Neural cell (in vitro differentiated cells): ENCODE measurements around the gene COL16A1. TPM values are rescaled to one million over a fixed set of nuclear protein-coding genes. Genes with fewer than 3 reads are reported as not detected.

ENCODE experiments used
- H2AFZ ChIP-seq: fragments of 200-600, 300-800 bp; sonication (generic), shearing (Covaris generic); 2 replicates; pipeline ENCODE4 v1.6.0; 2014; ENCODE audit warnings: low read depth, mild to moderate bottlenecking, antibody characterized with exemption, low read length, moderate library complexity
- H3F3A ChIP-seq: fragments of 200-600 bp; shearing (Covaris generic); 2 replicates; pipeline ENCODE4 v1.6.1; 2016; ENCODE audit warnings: mild to moderate bottlenecking, moderate library complexity, mixed read lengths, antibody characterized with exemption, low read length; ENCODE audit not compliant: insufficient read depth, poor library complexity, severe bottlenecking
- H3K27ac ChIP-seq: fragments of 200-600, 300-800 bp; sonication (generic), shearing (Covaris generic); 2 replicates; pipeline ENCODE4 v1.5.1; 2014; ENCODE audit warnings: mild to moderate bottlenecking, low read length, moderate library complexity
- H3K27me3 ChIP-seq: fragments of 300-800, 200-600 bp; sonication (generic), shearing (Covaris generic); 2 replicates; pipeline ENCODE4 v1.6.0; 2014; ENCODE audit warnings: mild to moderate bottlenecking, low read depth, low read length, moderate library complexity; ENCODE audit not compliant: insufficient read depth
- H3K36me3 ChIP-seq: fragments of 300-800, 200-600 bp; sonication (generic), shearing (Covaris generic); 2 replicates; pipeline ENCODE4 v1.5.1; 2014; ENCODE audit warnings: mild to moderate bottlenecking, antibody characterized with exemption, low read length, moderate library complexity; ENCODE audit not compliant: insufficient read depth
- H3K4me2 ChIP-seq: fragments of 300-800, 200-600 bp; sonication (generic), shearing (Covaris generic); 2 replicates; pipeline ENCODE4 v1.6.0; 2014; ENCODE audit warnings: mild to moderate bottlenecking, low read length
- H3K4me3 ChIP-seq: fragments of 300-800, 200-600 bp; sonication (generic), shearing (Covaris generic); 2 replicates; pipeline ENCODE4 v1.5.1; 2014; ENCODE audit warnings: mild to moderate bottlenecking, low read length, moderate library complexity
- H3K79me2 ChIP-seq: fragments of 200-600 bp; shearing (Covaris generic); replicated peaks from 2 replicates; pipeline ENCODE4 v1.6.0; 2014; ENCODE audit warnings: mild to moderate bottlenecking, low read length, moderate library complexity; ENCODE audit not compliant: insufficient read depth
- H3K9ac ChIP-seq: fragments of 300-800, 200-600 bp; sonication (generic), shearing (Covaris generic); 2 replicates; pipeline ENCODE4 v1.6.1; 2016; ENCODE audit warnings: mild to moderate bottlenecking, low read length, mixed read lengths
- H3K9me2 ChIP-seq: fragments of 200-600 bp; shearing (Covaris generic); 2 replicates; pipeline ENCODE4 v1.6.1; 2016; ENCODE audit warnings: mild to moderate bottlenecking, low read length, mixed read lengths; ENCODE audit not compliant: insufficient read depth
- H3K9me3 ChIP-seq: fragments of 200-600, 300-800 bp; sonication (generic), shearing (Covaris generic); 2 replicates; pipeline ENCODE4 v1.6.1; 2016; ENCODE audit warnings: mild to moderate bottlenecking, mixed run types, low read length, moderate library complexity, mixed read lengths
- H4K20me1 ChIP-seq: fragments of 200-600 bp; shearing (Covaris generic); 2 replicates; pipeline ENCODE4 v1.6.1; 2016; ENCODE audit warnings: mild to moderate bottlenecking, mixed run types; ENCODE audit not compliant: insufficient read depth
- EP300 ChIP-seq: fragments of 450-650 bp; conservative IDR thresholded peaks from 2 replicates; pipeline ENCODE4 v1.6.1; 2014; ENCODE audit warnings: antibody characterized with exemption, mild to moderate bottlenecking, moderate library complexity; ENCODE audit not compliant: poor library complexity, severe bottlenecking
- EZH2 ChIP-seq: fragments of 200-600, 300-800 bp; shearing (Covaris generic), sonication (generic); IDR thresholded peaks from 2 replicates; pipeline ENCODE4 v1.6.1; 2014; ENCODE audit warnings: antibody characterized with exemption, low read length, borderline replicate concordance, mild to moderate bottlenecking; ENCODE audit not compliant: insufficient read depth, poor library complexity, severe bottlenecking
- MXI1 ChIP-seq: fragments of 450-650 bp; conservative IDR thresholded peaks from 2 replicates; pipeline ENCODE4 v1.6.1; 2014; ENCODE audit warnings: antibody characterized with exemption, mild to moderate bottlenecking; ENCODE audit not compliant: poor library complexity, severe bottlenecking
- POLR2AphosphoS5 ChIP-seq: IDR thresholded peaks from 2 replicates; pipeline ENCODE4 v1.6.1; 2012
- RAD21 ChIP-seq: fragments of 450-650 bp; conservative IDR thresholded peaks from 2 replicates; pipeline ENCODE4 v1.6.1; 2014; ENCODE audit warnings: antibody characterized with exemption, mild to moderate bottlenecking, moderate library complexity
- SMC3 ChIP-seq: fragments of 450-650 bp; conservative IDR thresholded peaks from 2 replicates; pipeline ENCODE4 v1.6.1; 2014; ENCODE audit warnings: antibody characterized with exemption, mild to moderate bottlenecking, moderate library complexity; ENCODE audit not compliant: poor library complexity
- TAF1 ChIP-seq: IDR thresholded peaks from 2 replicates; pipeline ENCODE4 v1.6.1; 2012; ENCODE audit warnings: low read depth
- polyA plus RNA-seq: library from polyadenylated mRNA; depleted of rRNA; stranded (reverse); fragments of >200 nt; gene quantifications from 2 replicates; pipeline ENCODE4 v1.2.3, GENCODE V29; 2014
- TF ChIP-seq, protein P1 (sequence below): IDR thresholded peaks from 2 replicates; pipeline ENCODE4 v1.6.1; 2012; ENCODE audit warnings: borderline replicate concordance
- TF ChIP-seq, protein P2 (sequence below): fragments of 450-650 bp; IDR thresholded peaks from 2 replicates; pipeline ENCODE4 v1.5.1; 2014; ENCODE audit warnings: antibody characterized with exemption, mild to moderate bottlenecking, moderate library complexity; ENCODE audit not compliant: poor library complexity, severe bottlenecking

COL16A1 gene
- polyA plus RNA-seq, 1 donor from 2014 or later: 3.4 TPM

DNA sequence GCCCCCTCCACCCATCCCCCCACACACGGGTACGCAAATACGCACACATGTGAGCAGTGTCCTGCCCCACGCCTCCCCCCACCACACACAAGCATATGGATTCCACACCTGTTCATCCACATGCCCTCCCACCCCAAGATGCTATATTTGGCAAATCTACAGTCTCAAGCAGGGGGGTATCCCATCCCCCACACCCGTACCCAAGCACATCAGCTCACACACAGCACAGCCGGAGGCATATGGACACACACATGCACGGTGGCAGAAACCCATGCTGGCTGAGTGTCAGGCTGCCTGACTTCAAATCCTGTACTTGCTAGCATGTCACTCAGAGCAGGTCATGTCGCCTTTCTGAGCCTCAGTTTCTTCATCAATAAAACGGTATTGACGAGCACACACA lies 10.6 kb downstream of the COL16A1 start:
- Histone ChIP-seq H2AFZ (no peak overlapping the region), H3K27ac (no peak overlapping the region), H3F3A (no peaks in the 10 kb centered on the region), H3K9ac (peak overlapping the region; percentile 20), H3K9me2 (no peaks in the 10 kb centered on the region), H3K79me2 (no peaks in the 10 kb centered on the region), H3K9me3 (no peaks in the 10 kb centered on the region), H3K27me3 (no peaks in the 10 kb centered on the region), H3K4me3 (no peak overlapping the region), H3K36me3 (no peaks in the 10 kb centered on the region), H3K4me2 (no peak overlapping the region), H4K20me1 (no peaks in the 10 kb centered on the region)
- TF ChIP-seq RAD21: no peak
- TF ChIP-seq TAF1: no peak
- TF ChIP-seq SMC3: no peak
- no peak for TF ChIP-seq POLR2AphosphoS5
- TF ChIP-seq, protein P1, sequence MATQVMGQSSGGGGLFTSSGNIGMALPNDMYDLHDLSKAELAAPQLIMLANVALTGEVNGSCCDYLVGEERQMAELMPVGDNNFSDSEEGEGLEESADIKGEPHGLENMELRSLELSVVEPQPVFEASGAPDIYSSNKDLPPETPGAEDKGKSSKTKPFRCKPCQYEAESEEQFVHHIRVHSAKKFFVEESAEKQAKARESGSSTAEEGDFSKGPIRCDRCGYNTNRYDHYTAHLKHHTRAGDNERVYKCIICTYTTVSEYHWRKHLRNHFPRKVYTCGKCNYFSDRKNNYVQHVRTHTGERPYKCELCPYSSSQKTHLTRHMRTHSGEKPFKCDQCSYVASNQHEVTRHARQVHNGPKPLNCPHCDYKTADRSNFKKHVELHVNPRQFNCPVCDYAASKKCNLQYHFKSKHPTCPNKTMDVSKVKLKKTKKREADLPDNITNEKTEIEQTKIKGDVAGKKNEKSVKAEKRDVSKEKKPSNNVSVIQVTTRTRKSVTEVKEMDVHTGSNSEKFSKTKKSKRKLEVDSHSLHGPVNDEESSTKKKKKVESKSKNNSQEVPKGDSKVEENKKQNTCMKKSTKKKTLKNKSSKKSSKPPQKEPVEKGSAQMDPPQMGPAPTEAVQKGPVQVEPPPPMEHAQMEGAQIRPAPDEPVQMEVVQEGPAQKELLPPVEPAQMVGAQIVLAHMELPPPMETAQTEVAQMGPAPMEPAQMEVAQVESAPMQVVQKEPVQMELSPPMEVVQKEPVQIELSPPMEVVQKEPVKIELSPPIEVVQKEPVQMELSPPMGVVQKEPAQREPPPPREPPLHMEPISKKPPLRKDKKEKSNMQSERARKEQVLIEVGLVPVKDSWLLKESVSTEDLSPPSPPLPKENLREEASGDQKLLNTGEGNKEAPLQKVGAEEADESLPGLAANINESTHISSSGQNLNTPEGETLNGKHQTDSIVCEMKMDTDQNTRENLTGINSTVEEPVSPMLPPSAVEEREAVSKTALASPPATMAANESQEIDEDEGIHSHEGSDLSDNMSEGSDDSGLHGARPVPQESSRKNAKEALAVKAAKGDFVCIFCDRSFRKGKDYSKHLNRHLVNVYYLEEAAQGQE: no peak
- TF ChIP-seq EP300: no peak
- TF ChIP-seq, protein P2, sequence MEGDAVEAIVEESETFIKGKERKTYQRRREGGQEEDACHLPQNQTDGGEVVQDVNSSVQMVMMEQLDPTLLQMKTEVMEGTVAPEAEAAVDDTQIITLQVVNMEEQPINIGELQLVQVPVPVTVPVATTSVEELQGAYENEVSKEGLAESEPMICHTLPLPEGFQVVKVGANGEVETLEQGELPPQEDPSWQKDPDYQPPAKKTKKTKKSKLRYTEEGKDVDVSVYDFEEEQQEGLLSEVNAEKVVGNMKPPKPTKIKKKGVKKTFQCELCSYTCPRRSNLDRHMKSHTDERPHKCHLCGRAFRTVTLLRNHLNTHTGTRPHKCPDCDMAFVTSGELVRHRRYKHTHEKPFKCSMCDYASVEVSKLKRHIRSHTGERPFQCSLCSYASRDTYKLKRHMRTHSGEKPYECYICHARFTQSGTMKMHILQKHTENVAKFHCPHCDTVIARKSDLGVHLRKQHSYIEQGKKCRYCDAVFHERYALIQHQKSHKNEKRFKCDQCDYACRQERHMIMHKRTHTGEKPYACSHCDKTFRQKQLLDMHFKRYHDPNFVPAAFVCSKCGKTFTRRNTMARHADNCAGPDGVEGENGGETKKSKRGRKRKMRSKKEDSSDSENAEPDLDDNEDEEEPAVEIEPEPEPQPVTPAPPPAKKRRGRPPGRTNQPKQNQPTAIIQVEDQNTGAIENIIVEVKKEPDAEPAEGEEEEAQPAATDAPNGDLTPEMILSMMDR: no peak
- no peak for TF ChIP-seq EZH2
- no peak for TF ChIP-seq MXI1

DNA sequence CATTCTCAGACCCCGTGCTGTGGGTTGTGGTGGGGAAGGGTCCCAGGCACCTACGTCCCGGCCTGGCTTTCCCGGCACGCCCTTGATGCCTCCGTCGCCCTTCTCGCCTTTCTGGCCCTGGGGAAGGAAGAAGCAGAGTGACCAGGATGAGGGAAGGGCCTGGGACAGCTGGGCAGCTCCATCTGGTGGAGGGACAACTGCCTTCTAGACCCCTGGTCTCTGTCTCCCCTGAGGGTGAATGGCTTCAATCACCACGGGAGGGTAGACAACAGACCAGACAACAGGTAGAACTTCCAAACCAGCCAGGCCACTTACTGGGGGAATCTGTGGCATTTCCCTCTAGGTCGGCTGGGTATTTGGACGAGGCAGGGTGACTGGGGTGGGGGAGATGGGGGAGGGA lies 11.9 kb downstream of the COL16A1 start:
- Histone ChIP-seq H3K36me3 (no peaks in the 10 kb centered on the region), H3K27me3 (no peaks in the 10 kb centered on the region), H3K9me3 (no peaks in the 10 kb centered on the region), H3K4me3 (no peak overlapping the region), H3K9me2 (no peaks in the 10 kb centered on the region), H2AFZ (no peak overlapping the region), H3F3A (no peaks in the 10 kb centered on the region), H3K9ac (no peak overlapping the region), H3K79me2 (no peaks in the 10 kb centered on the region), H3K27ac (no peak overlapping the region), H3K4me2 (no peak overlapping the region), H4K20me1 (no peaks in the 10 kb centered on the region)
- TF ChIP-seq, protein P1: no peak
- no peak for TF ChIP-seq EP300
- no peak for TF ChIP-seq SMC3
- no peak for TF ChIP-seq MXI1
- TF ChIP-seq RAD21: no peak
- TF ChIP-seq EZH2: no peak
- TF ChIP-seq, protein P2: no peak
- TF ChIP-seq TAF1: no peak
- no peak for TF ChIP-seq POLR2AphosphoS5
